ENCODE data around the gene ETHE1. TPM values are rescaled to one million over a fixed set of nuclear protein-coding genes. Genes with fewer than 3 reads are reported as not detected.

Gene ETHE1
- total RNA-seq, 4 donors from 2014 or later: 33.3 to 55.9 (median 52.3) TPM

DNA sequence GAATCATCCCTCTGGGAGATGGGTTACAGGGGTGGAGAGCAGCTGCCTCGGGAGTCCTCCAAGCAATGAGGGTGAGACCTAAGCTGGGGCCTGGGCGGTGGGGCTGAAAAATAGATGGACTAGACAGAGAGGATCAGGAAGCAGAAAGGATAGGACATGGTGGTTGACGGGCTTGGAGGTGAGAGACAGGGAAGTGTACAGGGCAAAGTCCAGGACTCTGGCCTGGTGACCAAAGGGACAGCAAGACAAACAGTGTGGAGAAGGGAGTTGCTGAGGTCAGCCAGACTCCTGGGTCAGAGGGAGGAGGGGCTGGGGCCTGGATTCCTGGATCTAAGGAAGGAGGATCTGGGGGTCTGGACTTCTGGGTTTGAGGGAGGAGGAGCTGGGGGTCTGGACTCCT lies 28.0 kb downstream of the ETHE1 start:
- no peak for ATAC-seq
- 77 to 86% methylated on average over 3 of the region's 3 CpGs for WGBS, 2 donors (ENCODE audit: low coverage in 1 of 2)
- H3K9me3 ChIP-seq: no peaks in the 10 kb centered on the region
- H3K4me3 ChIP-seq: no peak overlapping the region
- no peak overlapping the region for H3K27ac ChIP-seq
- H3K27me3 ChIP-seq: no peaks in the 10 kb centered on the region
- peaks cover 0 to 50% of the 10 kb centered on the region in 2 donors for H3K36me3 ChIP-seq
- TF ChIP-seq POLR2AphosphoS5 (IDR thresholded peaks at IDR 0.05): no peak
- TF ChIP-seq POLR2A (IDR thresholded peaks at IDR 0.05): no peak
- TF ChIP-seq, protein P1, sequence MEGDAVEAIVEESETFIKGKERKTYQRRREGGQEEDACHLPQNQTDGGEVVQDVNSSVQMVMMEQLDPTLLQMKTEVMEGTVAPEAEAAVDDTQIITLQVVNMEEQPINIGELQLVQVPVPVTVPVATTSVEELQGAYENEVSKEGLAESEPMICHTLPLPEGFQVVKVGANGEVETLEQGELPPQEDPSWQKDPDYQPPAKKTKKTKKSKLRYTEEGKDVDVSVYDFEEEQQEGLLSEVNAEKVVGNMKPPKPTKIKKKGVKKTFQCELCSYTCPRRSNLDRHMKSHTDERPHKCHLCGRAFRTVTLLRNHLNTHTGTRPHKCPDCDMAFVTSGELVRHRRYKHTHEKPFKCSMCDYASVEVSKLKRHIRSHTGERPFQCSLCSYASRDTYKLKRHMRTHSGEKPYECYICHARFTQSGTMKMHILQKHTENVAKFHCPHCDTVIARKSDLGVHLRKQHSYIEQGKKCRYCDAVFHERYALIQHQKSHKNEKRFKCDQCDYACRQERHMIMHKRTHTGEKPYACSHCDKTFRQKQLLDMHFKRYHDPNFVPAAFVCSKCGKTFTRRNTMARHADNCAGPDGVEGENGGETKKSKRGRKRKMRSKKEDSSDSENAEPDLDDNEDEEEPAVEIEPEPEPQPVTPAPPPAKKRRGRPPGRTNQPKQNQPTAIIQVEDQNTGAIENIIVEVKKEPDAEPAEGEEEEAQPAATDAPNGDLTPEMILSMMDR (IDR thresholded peaks at IDR 0.05): no peak
- no peak for TF ChIP-seq EP300 (IDR thresholded peaks at IDR 0.05)
- H3K4me1 ChIP-seq: peaks cover 0 to 30% (median 3%) of the 10 kb centered on the region in 3 donors

DNA sequence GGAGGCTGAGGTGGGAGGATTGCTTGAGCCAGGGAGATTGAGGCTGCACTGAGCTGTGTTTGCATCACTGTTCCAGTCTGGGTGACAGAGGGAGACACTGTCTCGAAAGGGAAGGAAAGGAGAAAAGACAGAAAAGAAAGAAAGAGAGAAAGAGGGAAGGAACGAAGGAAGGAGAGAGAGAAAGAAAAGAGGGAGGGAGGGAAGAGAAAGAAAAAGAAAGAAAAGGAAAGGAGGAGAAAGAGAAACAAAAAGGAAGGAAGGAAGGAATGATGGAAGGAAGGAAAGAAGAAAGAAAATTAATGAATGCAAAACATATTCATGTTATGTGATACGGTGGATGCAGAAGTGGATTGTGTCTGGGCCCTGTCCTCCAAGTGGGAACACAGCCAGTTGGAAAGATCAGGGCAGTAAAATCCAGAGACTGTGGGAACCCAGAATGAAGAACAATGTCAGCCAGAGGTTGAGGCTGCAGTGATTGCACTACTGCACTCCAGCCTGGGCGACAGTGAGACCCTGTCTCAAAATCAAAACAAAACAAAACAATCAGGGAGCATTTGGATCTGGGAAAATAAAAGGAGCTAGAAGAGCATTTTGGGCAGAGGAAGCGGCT lies 28.7 kb downstream of the ETHE1 start:
- no peak overlapping the region for H3K4me3 ChIP-seq
- WGBS, 2 donors (ENCODE audit: low coverage in 1 of 2): 62 to 66% methylated on average over 3 to 5 of the region's 5 CpGs
- H3K36me3 ChIP-seq: peaks cover 0 to 55% of the 10 kb centered on the region in 2 donors

GRCh38 chr19:43496960-43497359 lies 30.0 kb downstream of the ETHE1 start:
- peaks cover 0 to 12% (median 0%) of the 10 kb centered on the region in 3 donors for H3K4me1 ChIP-seq
- ATAC-seq: no peak
- no peaks in the 10 kb centered on the region for H3K9me3 ChIP-seq
- TF ChIP-seq, protein P1 (IDR thresholded peaks at IDR 0.05): no peak
- TF ChIP-seq POLR2AphosphoS5 (IDR thresholded peaks at IDR 0.05) (no peak), EP300 (IDR thresholded peaks at IDR 0.05) (no peak), POLR2A (IDR thresholded peaks at IDR 0.05) (no peak)
- no peak overlapping the region for H3K4me3 ChIP-seq
- H3K36me3 ChIP-seq: peaks cover 0 to 60% of the 10 kb centered on the region in 2 donors
- no peaks in the 10 kb centered on the region for H3K27me3 ChIP-seq
- 86 to 93% methylated on average over 2 to 3 of the region's 7 CpGs for WGBS, 2 donors (ENCODE audit: low coverage in 1 of 2)
- H3K27ac ChIP-seq: no peak overlapping the region

More for the DNA sequence above, 28.7 kb downstream of the ETHE1 start:
- ATAC-seq: no peak
- no peak overlapping the region for H3K27ac ChIP-seq
- H3K9me3 ChIP-seq: no peaks in the 10 kb centered on the region
- peaks cover 0 to 26% (median 3%) of the 10 kb centered on the region in 3 donors for H3K4me1 ChIP-seq
- no peaks in the 10 kb centered on the region for H3K27me3 ChIP-seq
- no peak for TF ChIP-seq POLR2A (IDR thresholded peaks at IDR 0.05)
- TF ChIP-seq POLR2AphosphoS5 (IDR thresholded peaks at IDR 0.05): no peak
- TF ChIP-seq, protein P1 (IDR thresholded peaks at IDR 0.05): no peak
- no peak for TF ChIP-seq EP300 (IDR thresholded peaks at IDR 0.05)

- no peak for ATAC-seq
- Histone ChIP-seq H3K27ac (no peak overlapping the region), H3K4me3 (no peak overlapping the region), H3K4me1 (peaks cover 0 to 5% (median 0%) of the 10 kb centered on the region in 3 donors), H3K9me3 (no peaks in the 10 kb centered on the region), H3K27me3 (no peaks in the 10 kb centered on the region), H3K36me3 (peaks cover 0 to 69% of the 10 kb centered on the region in 2 donors)
- no peak for TF ChIP-seq EP300 (IDR thresholded peaks at IDR 0.05)
- TF ChIP-seq, protein P1 (IDR thresholded peaks at IDR 0.05): no peak
- no peak for TF ChIP-seq POLR2A (IDR thresholded peaks at IDR 0.05)
- no peak for TF ChIP-seq POLR2AphosphoS5 (IDR thresholded peaks at IDR 0.05)
- WGBS, 2 donors (ENCODE audit: low coverage in 1 of 2): 70% methylated on average over 2 of the region's 8 CpGs; no CpG with 5 or more reads in 1 of the 2 donors
Measured at GRCh38 chr19:43495082-43495481, 31.9 kb downstream of the ETHE1 start.

- Histone ChIP-seq H3K4me1 (no peaks in the 10 kb centered on the region), H3K9me3 (no peaks in the 10 kb centered on the region), H3K4me3 (no peak overlapping the region), H3K27me3 (no peaks in the 10 kb centered on the region), H3K36me3 (peaks cover 0 to 41% of the 10 kb centered on the region in 2 donors), H3K27ac (no peak overlapping the region)
- 83 to 100% methylated on average over 1 to 2 of the region's 5 CpGs for WGBS, 2 donors (ENCODE audit: low coverage in 1 of 2)
- TF ChIP-seq POLR2A (IDR thresholded peaks at IDR 0.05) (no peak), EP300 (IDR thresholded peaks at IDR 0.05) (no peak), POLR2AphosphoS5 (IDR thresholded peaks at IDR 0.05) (no peak)
- TF ChIP-seq, protein P1 (IDR thresholded peaks at IDR 0.05): no peak
- no peak for ATAC-seq
Measured at GRCh38 chr19:43490759-43491158, 36.2 kb downstream of the ETHE1 start.
